GM19467 (cell line): ENCODE measurements around the gene ZNF639.
"Not testable (repeated sequence)": the region's sequence is repeated elsewhere in the genome, so short reads cannot be mapped to it uniquely, and the experiment has no call there.

Experiments
- ATAC-seq: cut with Tn5 transposase; IDR thresholded peaks from one replicate; pipeline ENCODE4 v1.9.1; 2021; ENCODE audit warnings: mild to moderate bottlenecking, moderate library complexity; ENCODE audit not compliant: unreplicated experiment

Gene ZNF639, protein sequence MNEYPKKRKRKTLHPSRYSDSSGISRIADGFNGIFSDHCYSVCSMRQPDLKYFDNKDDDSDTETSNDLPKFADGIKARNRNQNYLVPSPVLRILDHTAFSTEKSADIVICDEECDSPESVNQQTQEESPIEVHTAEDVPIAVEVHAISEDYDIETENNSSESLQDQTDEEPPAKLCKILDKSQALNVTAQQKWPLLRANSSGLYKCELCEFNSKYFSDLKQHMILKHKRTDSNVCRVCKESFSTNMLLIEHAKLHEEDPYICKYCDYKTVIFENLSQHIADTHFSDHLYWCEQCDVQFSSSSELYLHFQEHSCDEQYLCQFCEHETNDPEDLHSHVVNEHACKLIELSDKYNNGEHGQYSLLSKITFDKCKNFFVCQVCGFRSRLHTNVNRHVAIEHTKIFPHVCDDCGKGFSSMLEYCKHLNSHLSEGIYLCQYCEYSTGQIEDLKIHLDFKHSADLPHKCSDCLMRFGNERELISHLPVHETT

DNA sequence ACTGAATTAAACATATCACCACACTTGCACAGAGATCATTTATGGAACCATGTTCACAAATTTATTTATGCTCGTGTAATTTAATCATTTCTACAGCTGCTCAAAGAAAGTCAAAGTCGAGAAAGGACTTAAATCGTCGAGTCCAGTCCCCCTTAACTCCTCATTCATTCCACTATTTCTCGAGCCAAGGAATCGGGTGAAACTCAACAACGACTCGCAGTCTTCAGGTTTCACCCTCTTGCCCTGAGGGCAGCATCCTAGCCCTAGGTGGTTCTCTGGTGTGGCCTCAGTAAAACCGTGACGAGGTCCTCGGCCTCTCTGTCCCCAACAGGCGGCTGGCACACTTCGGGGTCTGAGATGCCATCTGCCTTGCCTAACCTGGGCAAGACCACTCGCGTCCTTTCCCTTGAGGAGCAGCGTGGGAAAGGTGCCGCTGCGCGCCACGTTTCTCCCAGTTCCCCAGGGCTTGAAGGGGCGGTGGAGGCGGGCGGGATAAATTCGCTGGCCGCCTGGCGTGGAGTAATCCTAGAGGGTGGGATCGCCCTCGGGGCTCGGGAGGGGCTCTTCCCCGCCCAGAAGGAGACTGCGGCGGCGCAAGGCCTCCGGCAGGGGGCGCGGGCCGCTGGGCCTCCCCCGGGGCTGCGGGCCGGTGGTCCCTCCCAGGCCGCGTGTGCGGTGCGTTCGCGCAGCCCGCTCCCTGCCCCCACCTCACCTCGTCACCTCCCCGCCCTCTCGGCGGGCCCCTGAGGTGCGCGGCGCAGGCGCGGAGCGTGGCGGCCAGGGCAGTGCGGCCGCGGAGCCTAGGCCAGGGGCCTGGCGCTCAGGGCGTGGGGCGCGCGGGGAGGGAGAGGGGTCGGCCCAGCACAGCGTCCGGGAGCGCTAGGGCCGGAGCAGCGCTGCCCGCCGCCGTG is at the start of gene ZNF639:
Gene ZNF639, plus strand, starts transcription at position 746 of the 911 bp plus-strand sequence. CDS start 5,263 bp downstream, outside the sequence.
- ATAC-seq, result peak; percentile 74

GRCh38 chr3:179274434-179274833 is 48.4 kb upstream of the ZNF639 start:
- ATAC-seq, result not testable (repeated sequence)

GRCh38 chr3:179276001-179276400 is 46.8 kb upstream of the ZNF639 start:
- ATAC-seq, result no peak

- no peak for ATAC-seq
Measured at GRCh38 chr3:179276743-179277142, 46.1 kb upstream of the ZNF639 start.

GRCh38 chr3:179278151-179278550 is 44.7 kb upstream of the ZNF639 start:
- no peak for ATAC-seq

DNA sequence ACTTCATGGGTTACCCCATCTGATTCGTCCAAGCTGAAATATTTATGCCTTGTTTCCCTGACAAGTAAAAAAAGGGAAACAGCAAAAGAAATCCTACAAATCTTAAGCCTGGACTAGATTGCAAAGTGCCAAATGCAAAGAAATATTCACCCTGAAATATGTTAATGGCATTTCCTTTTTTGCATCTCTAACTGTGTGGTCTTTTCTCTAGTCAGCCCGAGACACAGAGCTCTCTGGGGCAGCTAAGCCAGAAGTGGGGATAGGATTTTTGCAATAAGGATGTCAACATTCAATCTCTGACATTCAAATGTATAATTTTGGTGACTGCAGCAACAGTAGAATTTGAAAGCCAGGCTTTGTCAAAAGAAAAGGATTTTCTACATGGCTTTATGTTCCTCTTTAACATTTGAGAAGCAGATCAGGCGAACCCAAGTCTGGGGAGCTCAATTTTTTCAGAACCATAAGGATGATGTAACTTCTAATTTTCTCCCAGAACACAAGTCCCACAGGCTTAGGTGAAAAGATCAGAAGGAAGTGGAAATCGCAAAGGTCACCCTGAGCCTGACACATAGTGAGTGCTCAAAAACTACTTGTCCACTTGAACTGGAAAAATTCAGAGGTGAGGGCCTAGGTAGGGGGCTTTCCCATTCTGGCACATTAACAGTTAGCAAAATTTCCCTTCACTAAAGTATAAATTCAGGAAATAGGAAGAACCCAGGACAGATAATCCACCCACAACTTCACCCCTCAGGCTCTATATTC is 43.7 kb upstream of the ZNF639 start:
- no peak for ATAC-seq

DNA sequence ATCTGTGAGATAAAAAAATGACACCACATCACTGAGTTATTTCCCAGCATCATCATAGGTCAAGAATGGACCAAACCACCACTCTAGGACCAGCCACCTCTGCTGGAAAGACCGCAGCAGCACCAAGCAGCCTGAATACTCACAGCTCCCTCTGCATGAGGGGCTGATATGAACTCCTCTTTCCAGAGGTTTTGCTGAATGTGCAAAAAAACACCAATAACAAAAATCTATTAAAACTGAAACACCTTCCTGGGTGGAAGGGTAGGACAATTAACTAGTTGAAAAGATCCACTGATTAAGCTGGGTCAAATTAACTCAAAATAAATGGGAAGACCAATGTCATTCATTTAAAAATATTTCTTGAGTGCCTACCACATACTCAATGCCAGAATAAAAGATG is 43.0 kb upstream of the ZNF639 start:
- ATAC-seq, result no peak

DNA sequence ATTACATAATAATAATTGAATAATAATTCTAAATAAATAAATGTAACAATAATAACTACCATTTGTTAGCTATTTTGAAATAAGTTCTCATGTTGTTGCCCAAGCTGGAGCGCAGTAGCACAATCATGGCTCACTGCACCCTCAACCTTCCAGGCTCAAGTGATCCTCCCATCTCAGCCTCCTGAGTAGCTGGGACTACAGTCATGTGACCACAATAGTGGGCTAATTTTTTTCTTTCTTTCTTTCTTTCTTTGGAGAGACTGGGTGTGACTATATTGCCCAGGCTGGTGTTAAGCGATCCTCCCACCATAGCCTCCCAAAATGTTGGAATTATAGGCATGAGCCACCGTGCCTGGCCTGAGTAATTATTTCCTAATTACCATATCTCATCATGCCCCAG is 41.0 kb upstream of the ZNF639 start:
- ATAC-seq, result no peak

DNA sequence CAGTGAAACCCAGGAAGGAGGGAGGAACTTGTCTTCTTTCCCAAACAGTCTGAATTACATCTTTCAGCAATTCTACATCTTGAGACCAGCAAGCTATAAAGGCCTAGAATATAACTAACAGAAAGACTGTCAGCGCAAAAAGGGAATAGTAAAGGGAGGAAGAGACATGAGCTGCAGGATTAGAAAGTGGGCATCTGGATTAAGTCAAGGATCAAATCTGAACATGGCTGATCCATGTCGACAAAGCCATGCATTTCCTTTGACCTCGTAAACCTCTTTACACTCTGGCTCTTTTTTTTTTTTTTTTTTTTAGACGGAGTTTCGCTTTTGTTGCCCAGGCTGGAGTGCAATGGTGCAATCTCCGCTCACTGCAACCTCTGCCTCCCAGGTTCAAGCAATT is 36.5 kb upstream of the ZNF639 start:
- ATAC-seq, result no peak

DNA sequence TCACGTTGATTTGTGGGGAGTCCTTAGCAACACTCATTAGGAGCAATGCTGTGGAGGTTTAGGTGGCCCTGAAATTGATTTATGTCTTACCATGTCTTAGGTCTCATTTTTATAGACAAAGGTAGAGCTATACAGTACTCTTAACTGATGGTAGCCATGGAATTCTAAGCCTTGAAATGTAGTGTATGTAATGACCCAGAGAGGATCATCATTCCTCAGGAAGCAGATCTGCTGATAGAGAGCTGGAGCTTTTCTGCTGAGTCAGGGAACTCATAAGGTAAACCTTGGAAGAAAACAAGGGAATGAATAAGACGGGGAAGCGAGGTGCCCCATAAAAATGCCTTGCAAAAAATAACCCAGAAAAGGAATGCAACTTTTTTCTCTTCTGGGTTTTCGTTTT is 34.0 kb upstream of the ZNF639 start:
- no peak for ATAC-seq

GRCh38 chr3:179289295-179289694 is 33.5 kb upstream of the ZNF639 start:
- ATAC-seq, result no peak

DNA sequence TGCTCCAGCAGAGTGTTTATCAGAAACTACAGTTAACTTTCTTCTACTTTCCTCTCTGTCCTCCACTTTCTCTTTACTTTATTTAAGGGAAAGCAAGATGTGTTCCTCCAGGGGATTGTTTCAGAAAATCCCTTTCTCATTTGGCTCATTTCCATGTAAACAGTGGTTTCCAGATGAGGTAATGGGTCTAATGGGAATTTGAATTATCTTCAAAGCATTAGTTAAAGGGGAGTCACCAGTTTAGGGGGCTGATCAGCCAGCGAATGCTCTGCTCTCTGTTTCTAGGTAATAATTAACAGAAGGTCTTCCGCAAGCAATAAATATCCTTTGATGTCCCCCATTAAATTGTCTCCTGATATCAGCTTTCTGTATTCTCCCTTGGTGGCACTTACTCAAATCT is 30.4 kb upstream of the ZNF639 start:
- ATAC-seq, result no peak

DNA sequence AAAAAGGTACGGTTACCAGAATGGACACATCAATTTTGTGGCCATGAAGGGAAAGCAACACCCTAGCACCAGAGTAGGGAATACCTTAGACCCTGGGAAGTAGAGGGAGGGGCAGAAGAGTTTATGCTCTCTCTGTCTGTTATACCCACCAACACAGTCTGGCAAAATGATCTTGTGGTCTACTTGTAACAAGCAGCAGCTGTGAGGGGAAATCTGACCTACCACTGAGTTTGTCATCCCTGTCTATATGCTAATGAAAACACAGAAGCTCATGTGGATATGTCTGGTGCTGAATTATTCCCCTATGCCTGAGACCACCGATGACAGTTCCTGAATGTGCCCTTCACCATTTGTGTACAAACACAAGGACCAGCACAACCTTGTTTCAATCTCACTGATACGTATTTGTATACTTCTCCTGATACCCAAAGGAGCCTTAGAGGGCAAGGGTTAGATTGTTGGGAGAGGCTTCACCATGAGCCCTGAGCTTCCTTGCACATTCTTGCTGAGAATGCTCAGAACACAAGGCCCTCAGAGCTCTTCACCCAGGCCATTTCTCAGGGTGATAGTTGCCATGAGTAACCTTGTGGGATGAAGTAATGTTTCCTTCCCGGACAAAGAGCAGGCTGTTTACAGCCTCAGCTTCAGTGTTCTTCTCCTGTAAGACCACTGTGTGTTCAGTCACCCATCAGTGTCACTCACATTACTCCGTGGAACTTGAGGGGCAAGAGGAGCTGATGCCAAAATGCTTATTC is 24.7 kb upstream of the ZNF639 start:
- no peak for ATAC-seq

DNA sequence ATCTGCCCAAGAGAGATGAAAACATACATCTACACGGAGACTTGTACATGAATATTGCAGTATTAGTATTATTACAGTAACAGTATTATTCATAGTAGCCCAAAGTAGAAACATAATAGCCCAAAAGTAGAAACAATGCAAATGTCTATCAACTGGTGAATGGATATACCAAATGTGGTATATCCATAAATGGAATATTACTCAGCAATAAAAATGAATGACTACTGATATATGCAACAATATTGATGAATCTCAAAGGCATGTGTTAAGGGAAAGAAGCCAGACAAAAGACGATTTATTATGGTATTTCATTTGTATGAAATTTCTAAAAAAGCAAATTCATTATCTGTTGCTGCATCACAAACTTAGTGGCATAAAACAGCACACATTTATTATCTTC is 23.5 kb upstream of the ZNF639 start:
- ATAC-seq, result no peak

DNA sequence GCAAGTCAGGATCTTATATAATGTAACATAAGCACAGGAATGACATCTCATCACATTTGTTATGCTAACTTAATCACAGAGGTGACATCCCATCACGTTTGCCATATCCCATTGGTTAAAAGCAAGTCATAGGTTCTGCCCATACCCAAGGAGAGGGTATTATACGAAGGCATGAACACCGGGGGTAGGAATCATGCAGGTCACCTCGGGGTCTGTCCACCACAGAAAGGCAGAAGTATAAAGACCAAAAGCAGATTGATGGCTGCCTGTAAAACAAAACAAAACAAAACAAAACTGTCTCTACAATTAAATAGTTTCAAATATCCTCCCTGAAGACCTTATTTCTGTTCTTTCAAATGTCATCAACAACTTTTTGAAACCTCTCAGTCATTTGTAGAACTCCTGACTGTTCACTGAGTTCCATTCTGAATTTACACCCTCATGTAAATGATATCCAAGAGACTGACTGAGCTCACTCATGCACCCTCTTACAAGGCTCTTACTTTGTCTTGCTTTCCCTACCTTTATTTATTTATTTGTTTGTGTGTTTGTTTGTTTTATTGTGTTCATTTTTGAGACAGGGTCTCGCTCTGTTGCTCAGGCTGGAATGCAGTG is 22.7 kb upstream of the ZNF639 start:
- ATAC-seq, result no peak

DNA sequence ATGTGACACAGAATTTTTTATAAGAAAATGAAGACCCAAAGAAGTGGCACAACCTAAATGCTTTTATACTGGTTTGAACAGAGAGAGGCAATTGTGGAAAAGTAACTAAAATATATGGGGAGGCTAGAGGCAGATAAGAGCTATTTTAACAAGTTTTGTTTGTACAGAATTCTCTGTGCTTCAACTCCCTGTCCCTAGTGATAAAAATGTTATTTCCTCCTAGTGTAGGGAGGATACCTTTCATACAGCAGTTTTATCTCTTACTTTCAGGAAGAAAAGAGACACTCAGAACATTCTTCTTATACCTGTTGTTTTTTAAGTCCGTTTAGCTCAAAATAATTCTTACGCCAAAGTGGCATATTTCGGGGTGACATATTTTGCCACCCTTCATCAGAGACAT is 21.2 kb upstream of the ZNF639 start:
- ATAC-seq, result no peak

DNA sequence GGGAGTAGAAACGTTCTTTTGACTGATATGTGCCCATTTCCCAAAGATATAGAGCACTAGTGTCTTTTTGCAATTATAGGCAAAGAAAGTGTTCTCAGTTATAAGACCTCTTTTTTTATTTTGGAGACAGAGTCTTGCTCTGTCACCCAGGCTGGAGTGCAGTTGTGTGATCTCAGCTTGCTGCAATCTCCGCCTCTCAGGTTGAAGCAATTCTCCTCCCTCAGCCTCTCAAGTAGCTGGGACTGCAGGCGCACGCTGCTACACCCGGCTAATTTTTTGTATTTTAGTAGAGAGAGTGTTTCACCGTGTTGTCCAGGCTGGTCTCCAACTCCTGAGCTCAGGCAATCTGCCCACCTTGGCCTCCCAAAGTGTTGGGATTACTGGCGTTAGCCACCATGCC is 20.7 kb upstream of the ZNF639 start:
- no peak for ATAC-seq

DNA sequence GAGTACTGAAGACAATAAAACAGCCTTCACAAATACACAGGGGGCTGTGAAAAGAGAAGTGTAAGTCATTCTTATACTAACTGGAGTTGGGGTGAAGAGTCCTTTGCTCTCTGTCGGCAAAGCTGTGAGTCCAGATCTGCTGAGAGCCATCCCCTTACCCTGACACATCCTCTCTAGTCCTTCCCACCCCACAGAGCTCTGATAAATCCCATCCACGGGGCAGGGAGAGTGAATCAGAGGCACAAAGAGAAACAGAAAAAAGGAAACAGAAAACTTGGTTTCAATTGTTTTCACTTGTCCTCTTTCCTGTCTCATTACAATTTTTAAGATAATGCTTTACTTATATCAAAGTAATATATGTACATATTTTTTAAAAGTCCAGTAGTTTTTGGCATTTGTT is 18.2 kb upstream of the ZNF639 start:
- ATAC-seq, result no peak

DNA sequence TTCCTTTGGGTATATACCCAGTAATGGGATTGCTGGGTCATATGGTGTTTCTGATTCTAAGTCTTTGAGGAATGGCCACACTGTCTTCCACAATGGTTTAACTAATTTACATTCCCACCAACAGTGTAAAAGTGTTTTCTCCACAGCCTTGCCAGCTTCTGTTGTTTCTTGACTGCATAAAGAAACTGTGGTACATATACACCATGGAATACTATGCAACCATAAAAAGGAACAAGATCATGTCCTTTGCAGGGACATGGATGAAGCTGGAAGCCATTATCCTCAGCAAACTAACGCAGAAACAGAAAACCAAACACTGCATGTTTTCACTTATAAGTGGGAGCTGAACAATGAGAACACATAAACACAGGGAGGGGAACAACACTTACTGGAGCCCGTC is 15.5 kb upstream of the ZNF639 start:
- not testable (repeated sequence) for ATAC-seq

- no peak for ATAC-seq
Measured at GRCh38 chr3:179308001-179308400, 14.8 kb upstream of the ZNF639 start.
